HepG2 (cell line): Measurements from ENCODE around the gene CPT1C. TPM values are rescaled to one million over a fixed set of nuclear protein-coding genes. Genes with fewer than 3 reads are reported as not detected.

Experiments used
- ATAC-seq: fragments of 200-7000 bp; cut with Tn5 transposase; 3 replicates; pipeline ENCODE4 v1.9.1; 2020; ENCODE audit warnings: mild to moderate bottlenecking, moderate library complexity
- BruUV-seq: library from RNA; stranded (reverse); fragments of 400-500 nt; replicated peaks from 2 replicates; lab custom pipeline; 2021; lab: Mats Ljungman, UMichigan
- CTCF ChIA-PET: fragments of 300-600 bp; formaldehyde crosslinking; extraction: SDS; loops from one replicate; lab custom pipeline; 2021; ENCODE audit warnings: low total read pairs, inconsistent platforms, low intra/inter-chr PET ratio; lab: Yijun Ruan, JAX
- POLR2A ChIA-PET: fragments of 350-600 bp; sonication (Branson Sonifier 250); formaldehyde crosslinking; loops from one replicate; lab custom pipeline; 2020; ENCODE audit warnings: antibody characterized with exemption, inconsistent platforms; lab: Yijun Ruan, JAX
- DNase-seq: peaks from one replicate; pipeline ENCODE4 v3.0.0-alpha.2; 2015; ENCODE audit warnings: low spot score
- FAIRE-seq: peaks from 3 replicates; lab custom pipeline; 2011; peaks lifted over from hg19 to GRCh38; lab: Jason Lieb, UNC
- H2AFZ ChIP-seq: one replicate; pipeline ENCODE4 v1.6.1; 2011; ENCODE audit warnings: low read length, inconsistent platforms
- H3K27ac ChIP-seq: fragments of 300-600 bp; 3 replicates; pipeline ENCODE4 v1.8.0; 2011; ENCODE audit warnings: mixed run types, mild to moderate bottlenecking, mixed read lengths, low read length, inconsistent platforms; ENCODE audit not compliant: insufficient read depth; ENCODE audit errors: extremely low read length
- H3K27me3 ChIP-seq, 2 experiments: fragments of 200-600 bp in 1 of 2; 2 replicates in 1 of 2; 3 replicates in 1 of 2; pipeline versions ENCODE4 v1.6.0 to v1.8.0; 2011; ENCODE audit warnings: low read length in 2 of 2, mild to moderate bottlenecking in 2 of 2, moderate library complexity in 2 of 2, inconsistent platforms in 1 of 2; ENCODE audit not compliant: insufficient read depth in 2 of 2, control insufficient read depth in 1 of 2
- H3K36me3 ChIP-seq, 2 experiments: fragments of 200-600 bp in 1 of 2; replicated peaks in 1 of 2; 2 replicates in 1 of 2; 3 replicates in 1 of 2; pipeline versions ENCODE4 v1.5.1 to v1.8.0; 2011; ENCODE audit warnings: low read length in 2 of 2, inconsistent platforms in 1 of 2; ENCODE audit not compliant: insufficient read depth in 2 of 2, control insufficient read depth in 1 of 2
- H3K4me1 ChIP-seq: 2 replicates; pipeline ENCODE4 v1.5.1; 2012; ENCODE audit warnings: low read length, inconsistent platforms; ENCODE audit not compliant: insufficient read depth
- H3K4me2 ChIP-seq: 2 replicates; pipeline ENCODE4 v1.6.0; 2011; ENCODE audit warnings: low read depth, low read length, inconsistent platforms
- H3K4me3 ChIP-seq, 3 experiments: fragments of 200-600 bp in 1 of 3; sonication (generic), shearing (Covaris generic) in 1 of 3; replicated peaks in 1 of 3; 2 replicates each; pipeline ENCODE4 v1.5.1; 2011 to 2016; ENCODE audit warnings: low read length in 3 of 3, inconsistent platforms in 2 of 3, low read depth in 2 of 3, mild to moderate bottlenecking in 2 of 3, control low read depth in 1 of 3, mixed read lengths in 1 of 3; ENCODE audit not compliant: insufficient read depth in 1 of 3
- H3K79me2 ChIP-seq: one replicate; pipeline ENCODE4 v1.6.1; 2011; ENCODE audit warnings: low read length, inconsistent platforms; ENCODE audit not compliant: insufficient read depth
- H3K9ac ChIP-seq: 2 replicates; pipeline ENCODE4 v1.6.0; 2011; ENCODE audit warnings: mild to moderate bottlenecking, low read depth, low read length, inconsistent platforms; ENCODE audit not compliant: insufficient read depth
- H3K9me3 ChIP-seq: 2 replicates; pipeline ENCODE4 v1.5.1; 2012; ENCODE audit warnings: mild to moderate bottlenecking, low read length
- H4K20me1 ChIP-seq: 2 replicates; pipeline ENCODE4 v1.6.0; 2011; ENCODE audit warnings: inconsistent platforms, mild to moderate bottlenecking, low read length, moderate library complexity; ENCODE audit not compliant: insufficient read depth
- ELF3 ChIP-seq: IDR thresholded peaks from 2 replicates; pipeline ENCODE4 v1.6.1; 2016; ENCODE audit warnings: missing genetic modification reagents, missing compliant biosample characterization
- MEIS2 ChIP-seq: sonication (generic); formaldehyde crosslinking; IDR thresholded peaks from 2 replicates; pipeline ENCODE4 v1.9.0; 2021; ENCODE audit warnings: mild to moderate bottlenecking, missing genetic modification reagents
- POLR2AphosphoS2 ChIP-seq: IDR thresholded peaks from 2 replicates; pipeline ENCODE4 v1.6.1; 2011; ENCODE audit warnings: low read depth, low read length, improper control_type of control experiment
- PRMT3 ChIP-seq: sonication (generic); formaldehyde crosslinking; IDR thresholded peaks from 2 replicates; pipeline ENCODE4 v1.8.1; 2022; ENCODE audit warnings: low read depth, mild to moderate bottlenecking, moderate library complexity, missing genetic modification reagents, borderline replicate concordance
- ZNF451 ChIP-seq: sonication (generic); formaldehyde crosslinking; IDR thresholded peaks from 2 replicates; pipeline ENCODE4 v1.5.0; 2020; ENCODE audit warnings: mild to moderate bottlenecking, missing genetic modification reagents
- ZNF782 ChIP-seq: sonication (generic); formaldehyde crosslinking; IDR thresholded peaks from 2 replicates; pipeline ENCODE4 v1.4.0; 2020; ENCODE audit warnings: missing genetic modification reagents, mild to moderate bottlenecking, borderline replicate concordance
- WGBS: methylation state at CpG from one replicate; pipeline ENCODE4 v1.1.6; 2017; ENCODE audit warnings: low lambda C conversion rate; 5-methylcytosine and 5-hydroxymethylcytosine counted together
- in situ Hi-C: cut with HindIII; loops from 2 replicates; pipeline ENCODE4 v1.10.0; 2017; ENCODE audit warnings: low pct_unique_long_range_greater_than_20kb; ENCODE audit not compliant: extremely low pct_ligation_motif_present
- intact Hi-C: fragments of 100-400 bp; cut with micrococcal nuclease; formaldehyde crosslinking; loops from one replicate; pipeline ENCODE4 v1.10.0; 2022; ENCODE audit not compliant: unreplicated experiment
- polyA plus RNA-seq, 8 experiments: library from polyadenylated mRNA; depleted of rRNA in 3 of 8; stranded (reverse) in 7 of 8; unstranded in 1 of 8; fragments of >200 nt; fragmentation: Illumina TruSeq in 4 of 8; extraction: Trizol in 4 of 8; gene quantifications; 2 replicates each; pipeline versions ENCODE4 v1.2.1 to v1.2.3, GENCODE V29; 2011 to 2016; ENCODE audit warnings: low read depth in 4 of 8, missing spikeins in 1 of 8, mixed read lengths in 1 of 8; ENCODE audit not compliant: insufficient read depth in 1 of 8
- total RNA-seq, 5 experiments: library from RNA; depleted of rRNA; stranded (reverse); fragments of >200 nt; fragmentation: Illumina TruSeq; extraction: Trizol; gene quantifications; 2 replicates each; pipeline ENCODE4 v1.2.3, GENCODE V29; 2016; ENCODE audit warnings: low read depth in 1 of 5
- TF ChIP-seq, protein P1 (sequence below): sonication (generic); formaldehyde crosslinking; IDR thresholded peaks from 2 replicates; pipeline ENCODE4 v1.5.1; 2020; ENCODE audit warnings: missing genetic modification reagents, mild to moderate bottlenecking, borderline replicate concordance
- TF ChIP-seq, protein P2 (sequence below): sonication (generic); formaldehyde crosslinking; IDR thresholded peaks from 2 replicates; pipeline ENCODE4 v1.4.0; 2020; ENCODE audit warnings: missing genetic modification reagents
- TF ChIP-seq, protein P3 (sequence below), 2 experiments: IDR thresholded peaks; 2 replicates each; pipeline ENCODE4 v1.6.1; 2011 to 2012; ENCODE audit warnings: low read length in 2 of 2, borderline replicate concordance in 1 of 2, low read depth in 1 of 2, mild to moderate bottlenecking in 1 of 2, moderate library complexity in 1 of 2
- TF ChIP-seq, protein P4 (sequence below): sonication (generic); formaldehyde crosslinking; IDR thresholded peaks from 2 replicates; pipeline ENCODE4 v1.5.0; 2020; ENCODE audit warnings: missing genetic modification reagents
- TF ChIP-seq, protein P5 (sequence below): sonication (generic); formaldehyde crosslinking; IDR thresholded peaks from 2 replicates; pipeline ENCODE4 v1.5.0; 2020; ENCODE audit warnings: mild to moderate bottlenecking, missing genetic modification reagents

The CPT1C gene
- total and polyA plus RNA-seq, 2 of the 13 experiments (the other 11 are each of a cell fraction or from before 2014, with no cell fraction given): 0.18 TPM; not detected in 1

DNA sequence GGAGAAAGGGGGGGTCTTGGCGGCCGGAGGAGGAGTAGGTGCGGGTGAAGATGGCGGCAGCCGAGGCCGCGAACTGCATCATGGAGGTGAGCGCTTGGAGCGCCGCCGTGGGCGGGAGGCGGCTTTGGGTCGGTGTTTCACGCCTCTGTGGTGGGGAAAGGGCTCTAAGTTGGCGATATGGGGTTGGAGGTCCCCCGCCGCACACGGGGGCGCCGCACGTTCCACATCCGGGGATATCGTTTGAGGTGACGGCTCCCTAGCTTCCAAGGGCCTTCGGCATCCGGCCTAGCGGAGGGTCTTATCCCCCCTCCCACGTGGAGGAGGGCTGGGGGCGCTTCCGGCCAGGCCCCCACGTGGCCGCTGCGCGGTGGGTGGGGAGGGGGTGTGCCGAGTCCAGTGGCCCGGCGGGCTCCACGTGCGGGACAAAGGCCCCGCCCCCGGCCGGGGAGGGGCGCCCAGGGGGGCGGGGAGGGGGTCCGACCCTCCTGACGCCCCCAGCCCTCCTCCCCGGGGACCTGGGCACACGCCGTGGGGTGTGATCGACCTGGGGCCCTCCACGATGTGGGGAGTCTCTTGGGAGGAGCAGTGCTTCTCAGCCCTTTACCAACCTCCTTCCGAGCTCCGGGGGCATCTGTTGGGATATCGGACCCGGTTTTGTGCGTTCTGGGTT, 13.6 kb upstream of the CPT1C start, which contains the start of gene PRMT1:
PRMT1 (plus strand) TSS at position 41 of the 670 bp plus-strand sequence; CDS start at position 51, 10 bp downstream.
- H3K9ac ChIP-seq: peak within 1 kb of the TSS; percentile 95
- POLR2A ChIA-PET: interaction anchor here (0.6 to 3.8 kb wide), 22 partner anchors 10 to 684 kb away, joined by 3 to 77 read pairs (median 4); partner anchors contain the start of genes ADM5, AP2A1, BCL2L12 and FCGRT
- H3K9me3 ChIP-seq: no peaks in the 10 kb centered on the region
- intact Hi-C loops: loop anchor here (2.0 to 5.0 kb wide), 2 partner anchors 35 to 97 kb away; partner anchors contain the start of genes NOSIP, PRRG2, RRAS and SCAF1
- peak within 1 kb of the TSS; percentile 92 to 99 (median 99) for H3K4me3 ChIP-seq
- TSS peak; percentile 57 for BruUV-seq
- no peaks in the 10 kb centered on the region for H3K27me3 ChIP-seq
- H4K20me1 ChIP-seq: peaks cover 37% of the 10 kb centered on the region
- no peak for FAIRE-seq
- peaks cover 3 to 17% of the 10 kb centered on the region in 2 experiments for H3K36me3 ChIP-seq
- peak; percentile 19 for ATAC-seq
- peaks cover 39% of the 10 kb centered on the region for H3K4me1 ChIP-seq
- peak within 1 kb of the TSS; percentile 97 for H2AFZ ChIP-seq
- in situ Hi-C loops: loop anchor here (10.0 kb wide), 1 partner anchor 83 kb away; the partner anchor contains the start of gene PRR12
- 7% methylated on average over 12 of the region's 57 CpGs for WGBS
- H3K79me2 ChIP-seq: peaks cover 41% of the 10 kb centered on the region
- CTCF ChIA-PET: interaction anchor here (1.7 kb wide), 1 partner anchor 107 kb away, joined by 5 read pairs; no protein-coding TSS in a partner anchor
- peak within 1 kb of the TSS; percentile 86 for H3K4me2 ChIP-seq
- peak; percentile 35 for DNase-seq
- peak within 1 kb of the TSS; percentile 95 for H3K27ac ChIP-seq
- TF ChIP-seq MEIS2 (CRISPR knock-in tag) (0 out of 2 replicates have a peak, but pooled peaks have one; percentile 62), POLR2AphosphoS2 (no peak), ELF3 (CRISPR knock-in tag) (peak; percentile 51; the same call in 1 of the 2 replicates), PRMT3 (CRISPR knock-in tag) (no peak), ZNF782 (CRISPR knock-in tag) (no peak), ZNF451 (CRISPR knock-in tag) (no peak)
- TF ChIP-seq, protein P1, sequence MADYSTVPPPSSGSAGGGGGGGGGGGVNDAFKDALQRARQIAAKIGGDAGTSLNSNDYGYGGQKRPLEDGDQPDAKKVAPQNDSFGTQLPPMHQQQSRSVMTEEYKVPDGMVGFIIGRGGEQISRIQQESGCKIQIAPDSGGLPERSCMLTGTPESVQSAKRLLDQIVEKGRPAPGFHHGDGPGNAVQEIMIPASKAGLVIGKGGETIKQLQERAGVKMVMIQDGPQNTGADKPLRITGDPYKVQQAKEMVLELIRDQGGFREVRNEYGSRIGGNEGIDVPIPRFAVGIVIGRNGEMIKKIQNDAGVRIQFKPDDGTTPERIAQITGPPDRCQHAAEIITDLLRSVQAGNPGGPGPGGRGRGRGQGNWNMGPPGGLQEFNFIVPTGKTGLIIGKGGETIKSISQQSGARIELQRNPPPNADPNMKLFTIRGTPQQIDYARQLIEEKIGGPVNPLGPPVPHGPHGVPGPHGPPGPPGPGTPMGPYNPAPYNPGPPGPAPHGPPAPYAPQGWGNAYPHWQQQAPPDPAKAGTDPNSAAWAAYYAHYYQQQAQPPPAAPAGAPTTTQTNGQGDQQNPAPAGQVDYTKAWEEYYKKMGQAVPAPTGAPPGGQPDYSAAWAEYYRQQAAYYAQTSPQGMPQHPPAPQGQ (CRISPR knock-in tag): no peak
- TF ChIP-seq, protein P2, sequence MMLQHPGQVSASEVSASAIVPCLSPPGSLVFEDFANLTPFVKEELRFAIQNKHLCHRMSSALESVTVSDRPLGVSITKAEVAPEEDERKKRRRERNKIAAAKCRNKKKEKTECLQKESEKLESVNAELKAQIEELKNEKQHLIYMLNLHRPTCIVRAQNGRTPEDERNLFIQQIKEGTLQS: peak; percentile 25; the same call in 1 of the 2 replicates
- TF ChIP-seq, protein P3, sequence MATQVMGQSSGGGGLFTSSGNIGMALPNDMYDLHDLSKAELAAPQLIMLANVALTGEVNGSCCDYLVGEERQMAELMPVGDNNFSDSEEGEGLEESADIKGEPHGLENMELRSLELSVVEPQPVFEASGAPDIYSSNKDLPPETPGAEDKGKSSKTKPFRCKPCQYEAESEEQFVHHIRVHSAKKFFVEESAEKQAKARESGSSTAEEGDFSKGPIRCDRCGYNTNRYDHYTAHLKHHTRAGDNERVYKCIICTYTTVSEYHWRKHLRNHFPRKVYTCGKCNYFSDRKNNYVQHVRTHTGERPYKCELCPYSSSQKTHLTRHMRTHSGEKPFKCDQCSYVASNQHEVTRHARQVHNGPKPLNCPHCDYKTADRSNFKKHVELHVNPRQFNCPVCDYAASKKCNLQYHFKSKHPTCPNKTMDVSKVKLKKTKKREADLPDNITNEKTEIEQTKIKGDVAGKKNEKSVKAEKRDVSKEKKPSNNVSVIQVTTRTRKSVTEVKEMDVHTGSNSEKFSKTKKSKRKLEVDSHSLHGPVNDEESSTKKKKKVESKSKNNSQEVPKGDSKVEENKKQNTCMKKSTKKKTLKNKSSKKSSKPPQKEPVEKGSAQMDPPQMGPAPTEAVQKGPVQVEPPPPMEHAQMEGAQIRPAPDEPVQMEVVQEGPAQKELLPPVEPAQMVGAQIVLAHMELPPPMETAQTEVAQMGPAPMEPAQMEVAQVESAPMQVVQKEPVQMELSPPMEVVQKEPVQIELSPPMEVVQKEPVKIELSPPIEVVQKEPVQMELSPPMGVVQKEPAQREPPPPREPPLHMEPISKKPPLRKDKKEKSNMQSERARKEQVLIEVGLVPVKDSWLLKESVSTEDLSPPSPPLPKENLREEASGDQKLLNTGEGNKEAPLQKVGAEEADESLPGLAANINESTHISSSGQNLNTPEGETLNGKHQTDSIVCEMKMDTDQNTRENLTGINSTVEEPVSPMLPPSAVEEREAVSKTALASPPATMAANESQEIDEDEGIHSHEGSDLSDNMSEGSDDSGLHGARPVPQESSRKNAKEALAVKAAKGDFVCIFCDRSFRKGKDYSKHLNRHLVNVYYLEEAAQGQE (IDR thresholded peaks at IDR 0.05; ENCODE audit: borderline replicate concordance in 1 of 2, low read depth in 1 of 2, low read length in 2 of 2): no peak; a peak in 1 of 4 replicates
- TF ChIP-seq, protein P4, sequence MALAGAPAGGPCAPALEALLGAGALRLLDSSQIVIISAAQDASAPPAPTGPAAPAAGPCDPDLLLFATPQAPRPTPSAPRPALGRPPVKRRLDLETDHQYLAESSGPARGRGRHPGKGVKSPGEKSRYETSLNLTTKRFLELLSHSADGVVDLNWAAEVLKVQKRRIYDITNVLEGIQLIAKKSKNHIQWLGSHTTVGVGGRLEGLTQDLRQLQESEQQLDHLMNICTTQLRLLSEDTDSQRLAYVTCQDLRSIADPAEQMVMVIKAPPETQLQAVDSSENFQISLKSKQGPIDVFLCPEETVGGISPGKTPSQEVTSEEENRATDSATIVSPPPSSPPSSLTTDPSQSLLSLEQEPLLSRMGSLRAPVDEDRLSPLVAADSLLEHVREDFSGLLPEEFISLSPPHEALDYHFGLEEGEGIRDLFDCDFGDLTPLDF: peak; percentile 49; the same call in 1 of the 2 replicates
- TF ChIP-seq, protein P5, sequence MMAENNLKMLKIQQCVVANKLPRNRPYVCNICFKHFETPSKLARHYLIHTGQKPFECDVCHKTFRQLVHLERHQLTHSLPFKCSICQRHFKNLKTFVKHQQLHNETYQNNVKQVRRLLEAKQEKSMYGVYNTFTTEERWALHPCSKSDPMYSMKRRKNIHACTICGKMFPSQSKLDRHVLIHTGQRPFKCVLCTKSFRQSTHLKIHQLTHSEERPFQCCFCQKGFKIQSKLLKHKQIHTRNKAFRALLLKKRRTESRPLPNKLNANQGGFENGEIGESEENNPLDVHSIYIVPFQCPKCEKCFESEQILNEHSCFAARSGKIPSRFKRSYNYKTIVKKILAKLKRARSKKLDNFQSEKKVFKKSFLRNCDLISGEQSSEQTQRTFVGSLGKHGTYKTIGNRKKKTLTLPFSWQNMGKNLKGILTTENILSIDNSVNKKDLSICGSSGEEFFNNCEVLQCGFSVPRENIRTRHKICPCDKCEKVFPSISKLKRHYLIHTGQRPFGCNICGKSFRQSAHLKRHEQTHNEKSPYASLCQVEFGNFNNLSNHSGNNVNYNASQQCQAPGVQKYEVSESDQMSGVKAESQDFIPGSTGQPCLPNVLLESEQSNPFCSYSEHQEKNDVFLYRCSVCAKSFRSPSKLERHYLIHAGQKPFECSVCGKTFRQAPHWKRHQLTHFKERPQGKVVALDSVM (CRISPR knock-in tag): no peak
